ENCODE results near the gene HIVEP3.

HIVEP3 gene

DNA sequence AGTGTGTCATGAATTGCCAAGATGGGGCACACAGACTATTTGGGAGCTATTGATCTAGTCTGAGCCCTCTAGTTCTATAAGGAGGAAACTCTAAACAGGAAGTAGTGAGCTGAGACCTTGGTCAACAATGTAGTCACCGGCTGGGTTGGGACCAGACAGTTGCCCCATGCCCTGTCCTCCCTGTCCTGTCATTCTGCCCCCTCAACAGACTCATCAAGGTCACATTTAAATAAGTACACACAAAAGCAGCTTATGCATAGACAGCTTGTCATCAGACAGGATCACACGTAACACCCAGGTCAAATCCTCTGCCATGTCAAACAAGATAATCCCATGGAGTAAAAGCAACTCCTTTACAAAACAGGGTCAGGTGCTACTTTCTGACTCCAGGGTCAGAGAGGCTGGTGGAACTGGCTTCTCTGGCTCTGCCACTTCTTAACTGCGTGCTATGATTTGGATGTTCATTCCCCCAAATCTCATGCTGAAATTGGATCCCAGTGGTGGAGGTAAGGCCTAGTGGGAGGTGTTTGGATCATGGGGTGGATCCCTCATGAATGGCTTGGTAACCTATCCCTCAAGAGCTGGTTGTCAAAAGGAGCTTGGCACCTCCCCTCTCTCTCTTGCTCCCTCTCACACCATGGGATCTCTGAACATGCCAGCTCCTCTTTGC lies 128.9 kb downstream of the HIVEP3 start:
- H3K27ac Mint-ChIP-seq (ENCODE audit: low read depth): peak overlapping the region; percentile 52

DNA sequence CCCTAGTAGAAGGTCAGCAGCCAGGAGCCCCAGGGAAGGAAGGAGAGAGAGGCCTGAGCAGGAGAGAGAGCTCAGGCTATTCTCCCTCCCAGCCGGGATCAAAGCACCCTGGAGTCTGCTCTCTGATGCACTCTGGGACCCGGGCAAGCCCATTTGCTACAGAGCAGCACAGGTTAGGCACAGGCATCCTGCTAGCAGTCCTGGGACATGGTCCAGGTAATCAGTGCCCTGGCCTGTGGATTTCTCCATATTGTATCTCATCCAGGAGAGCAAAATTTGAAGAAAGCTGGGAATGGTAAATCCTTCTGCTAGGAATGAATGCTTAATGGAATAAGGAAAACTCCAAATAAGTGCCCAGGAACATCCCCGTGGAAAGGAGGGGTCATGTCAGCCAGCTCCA lies 130.3 kb downstream of the HIVEP3 start:
- Mint-ChIP-seq H3K4me3 (no peak overlapping the region), H3K27ac (ENCODE audit: low read depth) (no peak overlapping the region), H3K36me3 (ENCODE audit: insufficient read depth) (peaks cover 2% of the 10 kb centered on the region), H3K4me1 (peaks cover 53% of the 10 kb centered on the region), H3K27me3 (no peaks in the 10 kb centered on the region), H3K9me3 (no peaks in the 10 kb centered on the region)
- DNase-seq (ENCODE audit: low spot score in 2 of 2) (no peak), ATAC-seq (replicated peaks; ENCODE audit: extremely low read depth, poor library complexity, severe bottlenecking) (no peak)

More for the DNA sequence above, 128.9 kb downstream of the HIVEP3 start:
- DNase-seq (ENCODE audit: low spot score in 2 of 2) (no peak), ATAC-seq (replicated peaks; ENCODE audit: extremely low read depth, poor library complexity, severe bottlenecking) (no peak)
- Mint-ChIP-seq H3K4me3 (no peak overlapping the region), H3K36me3 (ENCODE audit: insufficient read depth) (peaks cover 2% of the 10 kb centered on the region), H3K4me1 (peaks cover 52% of the 10 kb centered on the region), H3K27me3 (no peaks in the 10 kb centered on the region), H3K9me3 (no peaks in the 10 kb centered on the region)

DNA sequence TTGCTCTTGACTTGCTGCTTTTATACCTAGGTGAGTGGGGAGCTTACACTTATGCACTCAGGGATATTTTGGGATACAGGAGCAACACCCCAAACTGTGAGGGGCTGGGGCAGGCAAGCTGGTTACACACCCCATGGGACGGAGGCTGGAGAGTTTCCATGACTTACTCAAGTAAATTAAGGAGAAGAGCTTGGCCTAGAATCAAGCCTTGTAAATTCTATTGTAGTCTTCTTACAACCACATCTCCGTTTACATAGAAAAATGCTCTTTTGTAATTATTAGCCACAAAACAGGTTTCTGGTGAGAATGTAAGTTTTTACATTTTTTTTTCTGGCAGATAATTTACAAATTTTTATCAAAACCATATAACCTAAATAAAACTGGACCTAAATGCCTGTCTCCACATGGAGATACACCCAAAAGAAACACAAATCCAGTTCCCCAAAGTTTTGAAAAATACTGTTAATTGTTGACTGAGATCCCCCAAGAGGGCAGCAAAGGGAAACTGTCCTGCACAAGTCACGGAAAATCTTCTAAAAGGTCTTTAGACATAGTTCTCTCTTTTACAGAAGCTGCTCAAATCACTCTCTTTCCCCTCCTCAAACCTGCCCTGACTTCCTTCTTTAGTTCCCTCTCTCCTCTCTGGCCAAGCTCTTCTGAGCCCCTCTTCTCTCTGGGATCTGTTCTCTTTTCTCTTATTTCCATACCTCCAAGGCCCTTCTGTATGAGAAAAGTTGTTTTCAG lies 134.0 kb downstream of the HIVEP3 start:
- H3K4me3 Mint-ChIP-seq: no peak overlapping the region
- ATAC-seq (replicated peaks; ENCODE audit: extremely low read depth, poor library complexity, severe bottlenecking): no peak
- peaks cover 29% of the 10 kb centered on the region for H3K4me1 Mint-ChIP-seq
- H3K9me3 Mint-ChIP-seq: no peaks in the 10 kb centered on the region
- DNase-seq (ENCODE audit: low spot score in 2 of 2): no peak
- H3K36me3 Mint-ChIP-seq (ENCODE audit: insufficient read depth): peaks cover 1% of the 10 kb centered on the region
- H3K27me3 Mint-ChIP-seq: no peaks in the 10 kb centered on the region
- H3K27ac Mint-ChIP-seq (ENCODE audit: low read depth): no peak overlapping the region

DNA sequence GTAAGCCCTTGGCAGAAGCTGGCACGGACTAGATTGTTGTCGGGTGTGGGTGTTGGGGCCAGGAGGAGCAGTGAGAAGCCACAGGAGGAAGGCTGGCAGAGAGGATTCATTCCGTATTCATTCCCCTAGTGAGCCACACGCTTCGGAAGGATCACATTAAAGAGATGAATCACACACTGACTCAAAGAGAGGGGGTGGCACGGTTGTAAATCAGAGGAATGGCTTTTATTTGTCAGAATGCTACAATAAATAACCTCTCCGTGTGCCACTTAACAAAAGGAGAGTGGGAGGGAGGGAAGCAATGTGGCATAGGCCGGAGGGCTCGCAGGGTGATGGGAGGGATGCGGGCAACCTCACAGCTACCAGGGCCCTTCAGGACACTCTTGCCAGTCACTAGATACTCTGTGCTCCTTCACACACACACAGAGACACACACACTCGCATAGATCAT lies 135.5 kb downstream of the HIVEP3 start:
- no peak overlapping the region for H3K4me3 Mint-ChIP-seq
- H3K4me1 Mint-ChIP-seq: peaks cover 20% of the 10 kb centered on the region
- no peak for ATAC-seq (replicated peaks; ENCODE audit: extremely low read depth, poor library complexity, severe bottlenecking)
- H3K27me3 Mint-ChIP-seq: no peaks in the 10 kb centered on the region
- H3K36me3 Mint-ChIP-seq (ENCODE audit: insufficient read depth): peaks cover 1% of the 10 kb centered on the region
- no peak for DNase-seq (ENCODE audit: low spot score in 2 of 2)
- no peaks in the 10 kb centered on the region for H3K9me3 Mint-ChIP-seq
- no peak overlapping the region for H3K27ac Mint-ChIP-seq (ENCODE audit: low read depth)

DNA sequence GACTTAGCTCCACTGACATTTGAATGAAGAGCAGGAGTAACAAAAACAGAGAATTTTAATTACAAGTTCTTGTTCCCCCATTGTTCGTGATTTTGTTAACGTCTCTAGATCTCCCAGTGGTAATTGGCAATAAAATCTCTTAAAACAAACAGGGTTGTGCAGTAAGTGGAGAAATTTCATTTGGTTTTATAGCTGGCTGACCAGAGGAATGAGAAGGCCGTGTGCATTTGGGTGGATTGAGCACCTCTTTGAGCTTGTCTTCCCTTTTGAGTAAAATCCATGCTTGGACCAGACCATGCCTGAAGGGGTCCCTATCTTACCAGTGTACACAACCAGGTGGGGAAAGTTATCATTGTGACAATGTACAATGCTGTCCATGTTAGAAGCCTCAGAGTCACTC lies 137.8 kb downstream of the HIVEP3 start:
- ATAC-seq (replicated peaks; ENCODE audit: extremely low read depth, poor library complexity, severe bottlenecking) (no peak), DNase-seq (ENCODE audit: low spot score in 2 of 2) (no peak)
- Mint-ChIP-seq H3K27ac (ENCODE audit: low read depth) (no peak overlapping the region), H3K27me3 (no peaks in the 10 kb centered on the region), H3K4me3 (no peak overlapping the region), H3K9me3 (no peaks in the 10 kb centered on the region), H3K36me3 (ENCODE audit: insufficient read depth) (peaks cover 1% of the 10 kb centered on the region), H3K4me1 (peaks cover 20% of the 10 kb centered on the region)

DNA sequence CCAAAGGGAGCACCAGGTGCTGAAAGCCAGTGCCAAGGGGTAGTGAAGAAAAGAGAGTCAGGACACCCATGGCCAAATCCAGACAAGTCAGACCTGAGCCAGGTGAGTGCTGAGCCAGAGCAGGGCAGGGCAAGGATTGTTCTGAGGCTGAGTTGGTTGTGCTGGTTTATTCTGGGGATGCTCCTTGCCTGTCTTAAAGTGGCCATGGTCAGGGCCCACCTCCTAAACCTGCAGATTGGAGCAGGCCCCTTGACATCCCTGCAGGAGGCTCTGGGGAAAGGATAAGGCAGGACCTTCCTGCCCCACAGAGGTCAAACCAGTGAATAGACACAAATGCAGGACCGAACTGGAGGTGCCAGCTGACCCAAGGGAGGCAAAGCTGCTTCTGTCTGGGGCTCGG lies 138.4 kb downstream of the HIVEP3 start:
- no peak overlapping the region for H3K4me3 Mint-ChIP-seq

DNA sequence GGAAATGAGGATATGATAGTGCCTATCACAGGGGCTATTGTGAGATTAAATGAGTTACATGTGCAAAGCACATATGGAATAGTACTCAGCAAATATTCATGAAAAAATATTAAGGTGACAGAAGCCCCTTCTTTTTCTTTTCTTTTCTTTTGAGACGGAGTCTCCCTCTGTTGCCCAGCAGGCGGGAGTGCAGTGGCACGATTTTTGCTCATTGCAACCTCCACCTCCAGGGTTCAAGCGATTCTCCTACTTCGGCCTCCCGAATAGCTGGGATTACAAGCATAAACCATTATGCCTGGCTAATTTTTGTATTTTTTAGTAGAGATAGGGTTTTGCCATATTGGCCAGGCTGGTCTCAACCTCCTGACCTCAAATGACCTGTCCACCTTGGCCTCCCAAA lies 139.4 kb downstream of the HIVEP3 start:
- ATAC-seq (replicated peaks; ENCODE audit: extremely low read depth, poor library complexity, severe bottlenecking) (no peak), DNase-seq (ENCODE audit: low spot score in 2 of 2) (no peak)
- Mint-ChIP-seq H3K36me3 (ENCODE audit: insufficient read depth) (peaks cover 1% of the 10 kb centered on the region), H3K27me3 (no peaks in the 10 kb centered on the region), H3K9me3 (no peaks in the 10 kb centered on the region), H3K4me3 (no peak overlapping the region), H3K27ac (ENCODE audit: low read depth) (no peak overlapping the region), H3K4me1 (peaks cover 20% of the 10 kb centered on the region)

More for the DNA sequence above, 138.4 kb downstream of the HIVEP3 start:
- ATAC-seq (replicated peaks; ENCODE audit: extremely low read depth, poor library complexity, severe bottlenecking) (no peak), DNase-seq (ENCODE audit: low spot score in 2 of 2) (no peak)
- Mint-ChIP-seq H3K4me1 (peaks cover 20% of the 10 kb centered on the region), H3K27ac (ENCODE audit: low read depth) (no peak overlapping the region), H3K9me3 (no peaks in the 10 kb centered on the region), H3K27me3 (no peaks in the 10 kb centered on the region), H3K36me3 (ENCODE audit: insufficient read depth) (peaks cover 1% of the 10 kb centered on the region)

DNA sequence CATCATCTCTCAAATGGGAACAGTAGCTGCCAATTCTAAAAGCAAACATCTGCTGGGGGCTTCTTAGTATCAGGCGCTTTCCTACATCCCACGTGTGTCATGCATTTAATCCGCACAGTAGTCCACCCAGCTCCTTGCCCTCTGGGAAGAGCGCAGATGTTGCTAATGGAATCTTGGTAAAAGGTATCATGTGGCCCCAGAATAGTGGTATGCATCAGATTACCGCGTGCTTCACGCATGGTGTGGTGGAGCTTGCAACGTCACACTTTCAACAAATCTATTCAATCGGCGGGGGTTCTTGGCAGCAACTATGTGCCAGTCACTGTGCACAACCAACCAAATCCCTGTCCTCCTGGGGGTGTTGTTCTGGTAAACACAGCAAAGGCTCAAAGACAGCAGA lies 141.0 kb downstream of the HIVEP3 start:
- Mint-ChIP-seq H3K4me3 (no peak overlapping the region), H3K4me1 (peaks cover 7% of the 10 kb centered on the region), H3K27ac (ENCODE audit: low read depth) (no peak overlapping the region), H3K36me3 (ENCODE audit: insufficient read depth) (peaks cover 1% of the 10 kb centered on the region), H3K27me3 (no peaks in the 10 kb centered on the region), H3K9me3 (no peaks in the 10 kb centered on the region)
- ATAC-seq (replicated peaks; ENCODE audit: extremely low read depth, poor library complexity, severe bottlenecking): no peak
- no peak for DNase-seq (ENCODE audit: low spot score in 2 of 2)

DNA sequence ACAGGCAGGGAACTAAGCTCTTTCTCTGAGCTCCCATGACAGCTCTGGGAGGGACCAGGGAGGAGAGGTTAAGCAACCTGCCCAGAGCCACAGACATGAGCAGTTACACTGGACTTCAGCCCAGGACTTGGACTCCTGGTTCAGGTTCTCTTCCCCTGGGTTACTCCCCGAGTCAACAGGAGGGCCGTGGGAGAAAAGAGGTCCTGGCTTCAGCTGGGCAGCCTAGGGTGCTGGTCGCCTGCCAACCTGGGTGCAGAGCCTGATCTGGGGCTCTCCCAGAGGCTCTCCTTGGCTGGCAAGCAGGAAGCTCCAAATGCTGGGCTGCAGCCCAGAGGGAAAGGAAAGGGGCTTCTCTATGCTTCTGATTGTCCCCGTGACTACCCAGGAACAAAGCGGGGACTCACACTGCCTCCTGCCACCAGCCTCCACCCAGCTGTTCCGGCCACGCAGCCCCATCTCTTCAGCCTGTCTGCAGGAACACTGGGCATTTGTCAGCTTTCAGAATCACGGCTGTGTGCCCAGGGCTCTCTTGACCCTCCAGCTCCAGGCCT lies 141.8 kb downstream of the HIVEP3 start:
- Mint-ChIP-seq H3K4me3 (no peak overlapping the region), H3K27me3 (no peaks in the 10 kb centered on the region), H3K4me1 (peaks cover 7% of the 10 kb centered on the region), H3K9me3 (no peaks in the 10 kb centered on the region), H3K36me3 (ENCODE audit: insufficient read depth) (no peaks in the 10 kb centered on the region), H3K27ac (ENCODE audit: low read depth) (no peak overlapping the region)
- no peak for DNase-seq (ENCODE audit: low spot score in 2 of 2)
- no peak for ATAC-seq (replicated peaks; ENCODE audit: extremely low read depth, poor library complexity, severe bottlenecking)

DNA sequence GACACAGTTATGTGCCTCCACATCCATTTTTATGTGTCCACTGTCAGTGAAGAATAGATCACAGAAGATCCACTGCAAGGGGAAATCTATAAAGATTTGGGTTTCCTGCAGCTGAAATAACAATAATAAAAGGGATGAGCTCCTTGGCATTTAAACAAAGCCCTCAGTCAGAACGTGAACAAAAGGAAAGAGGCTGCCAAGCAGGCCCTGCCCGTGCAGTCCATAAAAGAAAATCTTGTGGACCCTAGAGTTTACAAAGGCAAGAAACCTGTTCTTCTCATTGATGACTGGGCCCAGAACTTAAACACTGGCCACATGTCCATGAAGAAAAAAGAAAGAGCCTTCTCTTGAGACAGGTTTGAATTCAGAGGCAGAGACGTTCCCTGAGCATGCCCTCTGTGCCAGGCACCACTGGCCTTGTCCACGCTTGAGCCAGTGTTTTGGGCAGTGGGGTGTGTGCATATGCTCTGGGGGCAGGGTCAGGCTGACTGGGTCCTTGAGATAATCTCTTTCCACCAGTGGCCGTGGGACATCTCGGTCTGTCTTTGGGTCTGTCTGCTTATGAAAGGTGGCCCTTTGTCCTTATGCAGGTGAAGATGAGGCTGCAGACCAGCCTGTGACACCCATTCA lies 142.7 kb downstream of the HIVEP3 start:
- DNase-seq (ENCODE audit: low spot score in 2 of 2) (no peak), ATAC-seq (replicated peaks; ENCODE audit: extremely low read depth, poor library complexity, severe bottlenecking) (no peak)
- Mint-ChIP-seq H3K27ac (ENCODE audit: low read depth) (no peak overlapping the region), H3K9me3 (no peaks in the 10 kb centered on the region), H3K27me3 (no peaks in the 10 kb centered on the region), H3K4me1 (peaks cover 5% of the 10 kb centered on the region), H3K4me3 (no peak overlapping the region), H3K36me3 (ENCODE audit: insufficient read depth) (no peaks in the 10 kb centered on the region)

DNA sequence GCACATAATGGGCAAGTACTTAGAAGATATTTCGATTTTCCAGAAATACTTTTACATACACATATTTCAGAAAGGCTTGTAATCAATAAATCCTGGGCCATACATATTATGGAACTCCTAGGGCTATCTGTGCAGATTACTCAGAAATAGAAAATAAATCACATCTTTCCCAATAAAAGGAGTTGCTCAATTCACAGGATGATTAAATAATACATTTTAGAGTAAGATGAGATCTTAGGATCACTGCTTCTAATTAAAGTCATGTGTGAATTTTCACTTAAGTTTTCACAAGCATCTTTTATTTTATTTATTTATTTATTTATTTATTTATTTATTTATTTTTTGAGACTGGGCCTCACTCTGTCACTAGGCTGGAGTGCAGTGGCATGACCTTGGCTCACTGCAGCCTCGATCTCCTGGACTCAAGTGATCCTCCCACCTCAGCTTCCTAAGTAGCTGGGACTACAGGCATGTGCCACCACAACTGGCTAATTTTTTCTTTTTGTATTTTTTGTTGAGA lies 144.2 kb downstream of the HIVEP3 start:
- H3K27ac Mint-ChIP-seq (ENCODE audit: low read depth): no peak overlapping the region
- H3K4me1 Mint-ChIP-seq: peaks cover 10% of the 10 kb centered on the region
- no peaks in the 10 kb centered on the region for H3K36me3 Mint-ChIP-seq (ENCODE audit: insufficient read depth)

DNA sequence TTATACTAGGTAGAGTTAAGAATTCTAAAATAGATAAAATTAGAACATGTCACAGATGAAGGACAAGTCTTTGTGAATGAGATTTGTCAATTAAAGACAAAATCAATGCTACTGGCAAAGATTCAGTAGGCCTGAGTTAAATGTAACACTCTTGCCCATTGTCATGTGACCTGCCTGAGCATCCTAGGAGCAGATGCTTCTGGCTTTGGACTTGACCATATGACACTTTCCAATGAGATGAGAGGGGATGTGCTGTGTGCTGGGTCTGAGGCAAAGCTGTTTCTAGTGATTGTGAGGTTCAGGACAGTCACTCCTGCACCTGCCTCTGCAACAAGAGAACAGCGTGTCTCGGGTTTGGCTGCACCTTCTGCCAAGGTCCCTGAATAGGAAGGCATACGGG lies 144.9 kb downstream of the HIVEP3 start:
- DNase-seq (ENCODE audit: low spot score in 2 of 2): no peak
- Mint-ChIP-seq H3K9me3 (no peaks in the 10 kb centered on the region), H3K27me3 (no peaks in the 10 kb centered on the region), H3K4me1 (peaks cover 10% of the 10 kb centered on the region), H3K36me3 (ENCODE audit: insufficient read depth) (no peaks in the 10 kb centered on the region), H3K27ac (ENCODE audit: low read depth) (no peak overlapping the region), H3K4me3 (no peak overlapping the region)
- ATAC-seq (replicated peaks; ENCODE audit: extremely low read depth, poor library complexity, severe bottlenecking): no peak

More for the DNA sequence above, 144.2 kb downstream of the HIVEP3 start:
- DNase-seq (ENCODE audit: low spot score in 2 of 2) (no peak), ATAC-seq (replicated peaks; ENCODE audit: extremely low read depth, poor library complexity, severe bottlenecking) (no peak)
- no peak overlapping the region for H3K4me3 Mint-ChIP-seq
- H3K27me3 Mint-ChIP-seq: no peaks in the 10 kb centered on the region
- H3K9me3 Mint-ChIP-seq: no peaks in the 10 kb centered on the region

All from central memory CD8-positive, alpha-beta T cell (primary cell).